ENCODE measurements around the gene SLC25A30. TPM values are rescaled to one million over a fixed set of nuclear protein-coding genes. Genes with fewer than 3 reads are reported as not detected.

The SLC25A30 gene
- total RNA-seq, 2 donors from 2014 or later, result 12.6 to 14.2 TPM

DNA sequence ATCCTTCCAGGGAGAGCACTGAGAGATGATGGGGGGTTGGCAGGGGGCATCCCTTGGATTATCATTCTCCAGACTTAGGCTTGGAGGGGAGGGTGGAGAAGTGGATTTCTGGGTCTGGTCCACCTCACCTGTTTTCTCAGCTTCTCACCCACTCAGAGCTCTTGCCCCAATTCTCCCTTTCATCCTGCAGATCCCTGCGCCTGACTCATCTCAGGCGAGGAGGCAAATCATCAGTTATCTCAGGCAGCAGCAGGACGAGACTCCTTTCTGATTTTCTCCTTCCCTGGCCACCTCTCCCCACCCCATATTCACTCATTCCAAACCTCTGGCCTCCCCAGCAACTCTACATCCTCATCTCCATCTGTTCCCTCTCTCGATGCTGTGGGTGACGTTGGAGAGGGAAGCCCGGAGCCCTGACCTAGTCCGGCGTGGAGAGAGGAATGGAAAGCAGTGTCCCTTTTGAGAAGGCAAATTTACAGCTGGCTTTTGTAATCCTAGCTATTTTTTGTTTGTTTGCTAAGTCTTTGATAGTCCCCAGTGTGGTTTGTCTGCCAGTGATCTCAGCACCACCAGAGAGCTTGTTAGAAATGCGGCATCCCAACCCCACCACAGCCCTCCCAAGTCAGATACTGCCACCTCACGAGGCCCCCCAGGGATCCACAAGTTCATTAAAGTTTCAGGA, 53.2 kb downstream of the SLC25A30 start:
- H3K36me3 ChIP-seq, result no peaks in the 10 kb centered on the region
- no peak for DNase-seq (ENCODE audit: low spot score)
- WGBS, result 78% methylated on average over 10 of the region's 10 CpGs
- TF ChIP-seq CTCF (IDR thresholded peaks at IDR 0.05) (no peak), POLR2AphosphoS5 (IDR thresholded peaks at IDR 0.05) (no peak), POLR2A (IDR thresholded peaks at IDR 0.05) (no peak)
- intact Hi-C loops (cut with DNase I), result no loop called here
- H3K4me3 ChIP-seq, result no peak overlapping the region
- no peaks in the 10 kb centered on the region for H3K4me1 ChIP-seq (replicated peaks)
- no peaks in the 10 kb centered on the region for H3K9me3 ChIP-seq
- no peaks in the 10 kb centered on the region for H3K27me3 ChIP-seq (replicated peaks; ENCODE audit: insufficient read depth)
- H3K27ac ChIP-seq, result no peak overlapping the region

DNA sequence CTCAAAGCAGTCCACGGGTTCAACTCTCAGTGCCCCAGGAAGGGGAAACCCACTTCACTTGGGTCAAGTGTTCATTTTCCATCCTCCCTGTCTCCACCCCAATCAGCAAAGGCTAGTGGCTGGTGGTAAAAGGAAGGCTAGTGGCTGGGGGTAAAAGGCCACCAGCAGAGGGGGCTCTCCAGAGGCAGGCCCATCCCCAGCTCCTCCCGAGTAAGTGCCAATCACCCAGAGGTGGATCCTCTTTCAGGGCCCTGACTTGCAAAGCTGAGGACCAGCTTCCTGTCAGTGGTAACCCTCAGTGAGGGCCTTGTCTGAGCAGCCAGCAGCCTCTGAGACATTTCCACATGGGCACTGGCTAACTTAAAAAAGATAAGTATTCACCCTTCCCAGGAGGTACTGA, 55.2 kb downstream of the SLC25A30 start:
- H3K36me3 ChIP-seq, result no peaks in the 10 kb centered on the region

DNA sequence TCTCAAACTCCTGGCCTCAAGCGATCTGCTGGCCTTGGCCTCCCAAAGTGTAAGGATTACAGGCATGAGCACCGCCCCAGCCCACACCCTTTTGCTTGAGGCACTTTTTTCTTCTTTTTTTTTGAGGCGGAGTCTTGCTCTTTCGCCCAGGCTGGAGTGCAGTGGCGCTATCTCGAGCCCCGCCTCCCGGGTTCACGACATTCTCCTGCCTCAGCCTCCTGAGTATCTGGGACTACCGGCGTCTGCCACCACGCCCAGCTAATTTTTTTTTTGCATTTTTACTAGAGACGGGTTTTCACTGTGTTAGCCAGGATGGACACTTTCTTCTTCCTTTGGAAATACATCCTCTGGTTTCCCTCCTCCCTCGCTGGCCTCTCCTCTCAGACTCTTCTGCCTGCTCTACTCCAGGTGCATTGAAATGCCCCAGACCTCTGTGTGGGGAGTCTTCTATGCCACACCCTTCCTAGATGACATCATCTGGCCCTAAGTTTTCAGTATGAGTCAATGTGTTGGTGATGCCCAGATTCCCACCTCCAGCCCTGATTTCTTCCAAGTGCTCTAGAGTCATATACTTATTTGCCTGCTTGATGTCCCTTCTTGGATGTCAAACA, 56.5 kb downstream of the SLC25A30 start:
- H3K9me3 ChIP-seq, result no peaks in the 10 kb centered on the region
- TF ChIP-seq POLR2AphosphoS5 (IDR thresholded peaks at IDR 0.05) (no peak), CTCF (IDR thresholded peaks at IDR 0.05) (no peak), POLR2A (IDR thresholded peaks at IDR 0.05) (no peak)
- DNase-seq (ENCODE audit: low spot score), result no peak

More for the DNA sequence above, 55.2 kb downstream of the SLC25A30 start:
- no peaks in the 10 kb centered on the region for H3K27me3 ChIP-seq (replicated peaks; ENCODE audit: insufficient read depth)
- no peak for DNase-seq (ENCODE audit: low spot score)
- 84% methylated on average over 2 of the region's 2 CpGs for WGBS
- H3K9me3 ChIP-seq, result no peaks in the 10 kb centered on the region
- no peak overlapping the region for H3K27ac ChIP-seq
- H3K4me3 ChIP-seq, result no peak overlapping the region
- no peaks in the 10 kb centered on the region for H3K4me1 ChIP-seq (replicated peaks)
- no peak for TF ChIP-seq CTCF (IDR thresholded peaks at IDR 0.05)
- no peak for TF ChIP-seq POLR2A (IDR thresholded peaks at IDR 0.05)
- TF ChIP-seq POLR2AphosphoS5 (IDR thresholded peaks at IDR 0.05), result no peak
- intact Hi-C loops (cut with DNase I), result no loop called here

GRCh38 chr13:45356966-45357672, 61.1 kb downstream of the SLC25A30 start:
- no peaks in the 10 kb centered on the region for H3K36me3 ChIP-seq
- intact Hi-C loops (cut with DNase I), result no loop called here
- WGBS, result 83% methylated on average over 7 of the region's 7 CpGs
- DNase-seq (ENCODE audit: low spot score), result no peak
- no peaks in the 10 kb centered on the region for H3K27me3 ChIP-seq (replicated peaks; ENCODE audit: insufficient read depth)
- H3K9me3 ChIP-seq, result no peaks in the 10 kb centered on the region
- no peak overlapping the region for H3K27ac ChIP-seq
- H3K4me3 ChIP-seq, result no peak overlapping the region
- no peaks in the 10 kb centered on the region for H3K4me1 ChIP-seq (replicated peaks)
- no peak for TF ChIP-seq CTCF (IDR thresholded peaks at IDR 0.05)
- TF ChIP-seq POLR2A (IDR thresholded peaks at IDR 0.05), result no peak
- no peak for TF ChIP-seq POLR2AphosphoS5 (IDR thresholded peaks at IDR 0.05)

More for the DNA sequence above, 56.5 kb downstream of the SLC25A30 start:
- no peaks in the 10 kb centered on the region for H3K4me1 ChIP-seq (replicated peaks)
- no peaks in the 10 kb centered on the region for H3K36me3 ChIP-seq
- intact Hi-C loops (cut with DNase I), result no loop called here
- no peak overlapping the region for H3K4me3 ChIP-seq
- 91% methylated on average over 14 of the region's 14 CpGs for WGBS
- H3K27me3 ChIP-seq (replicated peaks; ENCODE audit: insufficient read depth), result no peaks in the 10 kb centered on the region
- H3K27ac ChIP-seq, result no peak overlapping the region

Data from prostate gland (tissue), 2 donors.